Parathyroid adenoma (tissue), 2 donors: ENCODE results near the gene SKAP1.

Experiments
- H2AFZ ChIP-seq: fragments of 300-600 bp; sonication (generic); one replicate; pipeline ENCODE4 v1.7.0; 2017; ENCODE audit warnings: antibody characterized with exemption, mild to moderate bottlenecking
- H3K27ac ChIP-seq: fragments of 300-600 bp; sonication (generic); one replicate; pipeline ENCODE4 v1.7.0; 2017
- H3K27me3 ChIP-seq: fragments of 300-600 bp; sonication (generic); one replicate; pipeline ENCODE4 v1.7.0; 2017; ENCODE audit warnings: low read length; ENCODE audit not compliant: control insufficient read depth, insufficient read depth
- H3K36me3 ChIP-seq: fragments of 300-600 bp; sonication (generic); one replicate; pipeline ENCODE4 v1.7.0; 2017; ENCODE audit warnings: low read length; ENCODE audit not compliant: control insufficient read depth, insufficient read depth
- H3K4me1 ChIP-seq: fragments of 300-600 bp; sonication (generic); one replicate; pipeline ENCODE4 v1.7.0; 2017; ENCODE audit warnings: control low read depth
- H3K4me2 ChIP-seq: fragments of 300-600 bp; sonication (generic); one replicate; pipeline ENCODE4 v1.7.0; 2017; ENCODE audit warnings: low read length
- H3K4me3 ChIP-seq: fragments of 300-600 bp; sonication (generic); one replicate; pipeline ENCODE4 v1.7.0; 2017; ENCODE audit warnings: low read depth, low read length
- H3K79me2 ChIP-seq: fragments of 300-600 bp; sonication (generic); one replicate; pipeline ENCODE4 v1.7.0; 2017; ENCODE audit warnings: control low read depth
- H3K9ac ChIP-seq: fragments of 300-600 bp; sonication (generic); one replicate; pipeline ENCODE4 v1.7.0; 2017; ENCODE audit warnings: mild to moderate bottlenecking
- H3K9me3 ChIP-seq: fragments of 300-600 bp; sonication (generic); one replicate; pipeline ENCODE4 v1.7.0; 2017; ENCODE audit warnings: low read length; ENCODE audit not compliant: control insufficient read depth
- CTCF ChIP-seq: fragments of 300-600 bp; sonication (generic); IDR thresholded peaks from one replicate; pipeline ENCODE4 v1.7.0; 2017; ENCODE audit warnings: antibody characterized with exemption, mild to moderate bottlenecking
- donor health status: primary hyperparathyroidism.

SKAP1 gene

GRCh38 chr17:48443712-48444111 is 13.7 kb upstream of the SKAP1 start:
- no peak overlapping the region for H2AFZ ChIP-seq
- no peak for TF ChIP-seq CTCF
- no peaks in the 10 kb centered on the region for H3K36me3 ChIP-seq
- no peaks in the 10 kb centered on the region for H3K4me1 ChIP-seq
- no peaks in the 10 kb centered on the region for H3K27me3 ChIP-seq
- H3K79me2 ChIP-seq: no peaks in the 10 kb centered on the region
- no peaks in the 10 kb centered on the region for H3K9me3 ChIP-seq
- H3K27ac ChIP-seq: no peak overlapping the region
- H3K4me3 ChIP-seq: no peak overlapping the region
- no peak overlapping the region for H3K9ac ChIP-seq
- H3K4me2 ChIP-seq: no peak overlapping the region

GRCh38 chr17:48442819-48443218 is 12.8 kb upstream of the SKAP1 start:
- Histone ChIP-seq H3K9ac (no peak overlapping the region), H3K36me3 (no peaks in the 10 kb centered on the region), H3K4me1 (no peaks in the 10 kb centered on the region), H2AFZ (no peak overlapping the region), H3K27me3 (no peaks in the 10 kb centered on the region), H3K4me2 (no peak overlapping the region), H3K4me3 (no peak overlapping the region), H3K9me3 (no peaks in the 10 kb centered on the region), H3K79me2 (no peaks in the 10 kb centered on the region), H3K27ac (no peak overlapping the region)
- TF ChIP-seq CTCF: no peak

GRCh38 chr17:48441862-48442261 is 11.8 kb upstream of the SKAP1 start:
- no peak overlapping the region for H3K4me3 ChIP-seq
- no peaks in the 10 kb centered on the region for H3K27me3 ChIP-seq
- TF ChIP-seq CTCF: no peak
- no peaks in the 10 kb centered on the region for H3K9me3 ChIP-seq
- no peak overlapping the region for H3K27ac ChIP-seq
- no peak overlapping the region for H3K9ac ChIP-seq
- H3K4me1 ChIP-seq: no peaks in the 10 kb centered on the region
- no peaks in the 10 kb centered on the region for H3K79me2 ChIP-seq
- no peak overlapping the region for H3K4me2 ChIP-seq
- no peaks in the 10 kb centered on the region for H3K36me3 ChIP-seq
- H2AFZ ChIP-seq: no peak overlapping the region

- Histone ChIP-seq H3K4me1 (no peaks in the 10 kb centered on the region), H3K9ac (no peak overlapping the region), H2AFZ (no peak overlapping the region), H3K27ac (no peak overlapping the region), H3K4me3 (no peak overlapping the region), H3K9me3 (no peaks in the 10 kb centered on the region), H3K36me3 (no peaks in the 10 kb centered on the region), H3K4me2 (no peak overlapping the region), H3K79me2 (no peaks in the 10 kb centered on the region), H3K27me3 (no peaks in the 10 kb centered on the region)
- TF ChIP-seq CTCF: no peak
Observed at GRCh38 chr17:48441231-48441711, 11.3 kb upstream of the SKAP1 start.

GRCh38 chr17:48440669-48441068 is 10.7 kb upstream of the SKAP1 start:
- H3K9me3 ChIP-seq: no peaks in the 10 kb centered on the region
- no peak overlapping the region for H3K9ac ChIP-seq
- H3K36me3 ChIP-seq: no peaks in the 10 kb centered on the region
- no peak overlapping the region for H2AFZ ChIP-seq
- TF ChIP-seq CTCF: no peak
- no peaks in the 10 kb centered on the region for H3K4me1 ChIP-seq
- H3K27ac ChIP-seq: no peak overlapping the region
- H3K4me3 ChIP-seq: no peak overlapping the region
- no peaks in the 10 kb centered on the region for H3K79me2 ChIP-seq
- H3K27me3 ChIP-seq: no peaks in the 10 kb centered on the region
- no peak overlapping the region for H3K4me2 ChIP-seq
